Endothelial cell of coronary artery (primary cell): ENCODE results near the gene ZNF777. TPM values are rescaled to one million over a fixed set of nuclear protein-coding genes. Genes with fewer than 3 reads are reported as not detected.

Experiments
- total RNA-seq: library from RNA; depleted of rRNA; stranded (reverse); fragments of >200 nt; gene quantifications from 2 replicates; pipeline ENCODE4 v1.2.3, GENCODE V29; 2014

The ZNF777 gene
- 3.5 and 4.7 TPM in 2 replicates for total RNA-seq

DNA sequence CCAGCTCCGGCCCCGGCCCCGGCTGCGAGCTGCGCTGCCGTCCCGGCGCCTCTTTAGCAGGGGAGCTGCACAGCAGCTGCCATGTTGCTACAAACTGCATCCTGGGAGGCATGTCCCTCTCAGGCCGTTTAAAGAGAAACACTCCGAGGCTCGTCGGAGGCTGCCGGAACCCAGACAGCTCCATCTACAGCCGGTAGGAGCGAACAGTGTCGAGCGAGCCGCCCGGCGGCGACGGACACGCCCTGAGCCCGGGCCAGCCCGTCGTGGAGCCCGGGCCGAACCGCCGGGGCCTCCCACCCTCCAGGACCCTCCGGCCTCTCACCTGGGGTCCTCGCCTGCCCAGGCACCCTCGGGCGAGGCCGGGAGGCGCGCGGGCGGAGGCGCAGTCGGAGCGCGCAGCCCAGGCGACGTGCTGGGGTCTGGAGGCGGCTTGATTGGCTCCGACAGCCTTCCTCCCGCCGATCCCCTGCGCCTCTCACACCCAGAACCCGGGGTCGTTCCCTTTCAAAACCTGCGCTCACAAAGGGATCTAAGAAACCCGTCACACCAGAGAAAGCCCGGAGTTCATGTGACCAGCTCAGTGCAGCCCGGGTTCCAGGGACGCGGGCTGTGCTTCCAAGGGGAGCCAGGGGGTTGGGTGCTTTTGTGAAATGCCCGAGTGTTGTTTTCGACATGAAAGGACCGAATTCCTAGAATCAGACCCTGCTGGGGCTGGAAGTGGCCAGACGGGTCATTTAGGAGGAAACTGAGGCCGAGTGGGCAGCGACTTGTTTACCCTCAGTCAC is at the start of gene ZNF777:
ZNF777 (minus strand) TSS at position 570 of the 785 bp plus-strand sequence. CDS start 5,040 bp downstream, outside the sequence.

DNA sequence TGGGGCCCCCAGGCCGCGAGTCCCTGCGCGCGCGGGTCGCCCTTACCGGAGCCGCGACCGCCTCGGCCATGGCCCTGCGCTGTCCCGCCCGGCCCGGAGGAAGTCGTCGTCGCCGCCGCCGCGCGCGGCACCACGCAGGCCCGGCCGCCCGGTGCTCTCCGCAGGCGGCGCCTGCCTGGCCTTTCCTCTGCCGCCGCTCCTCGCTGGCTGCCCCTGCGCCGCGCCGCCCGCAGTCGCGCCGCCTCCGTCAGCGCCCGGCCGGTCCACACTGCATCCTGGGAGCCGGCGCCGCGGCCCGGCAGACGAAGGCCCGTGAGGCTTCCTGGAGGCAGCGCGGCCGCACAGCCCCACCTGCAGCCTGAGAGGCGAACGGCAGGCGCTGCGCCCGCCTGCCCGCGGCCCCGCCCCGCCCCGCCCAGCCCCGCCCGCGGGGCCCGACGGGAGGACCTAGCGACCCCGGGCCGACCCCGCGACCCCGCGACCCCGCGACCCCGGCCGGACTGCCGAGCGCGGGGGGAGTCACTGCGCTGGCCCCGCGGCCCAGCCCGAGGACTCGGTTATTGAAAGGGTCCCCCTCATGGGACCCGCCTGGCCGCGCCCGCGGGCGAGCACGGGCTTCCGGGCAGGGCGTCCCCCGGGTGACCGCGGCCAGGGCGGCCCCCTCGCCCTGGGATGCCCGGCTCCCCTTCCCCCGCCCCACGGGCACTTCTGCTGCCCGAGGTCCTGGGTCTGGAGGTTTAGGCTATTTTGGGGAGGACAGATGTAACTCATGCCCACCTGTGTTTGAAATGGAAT is 36.8 kb upstream of the ZNF777 start, which contains the start of gene ZNF746:
ZNF746 (minus strand) TSS at position 343 of the 795 bp plus-strand sequence; CDS start at position 70, 273 bp downstream.

Other genes starting within 250 kb of the ZNF777 start
- gene ZNF212, start 221.4 kb downstream of the ZNF777 start, total RNA-seq: 4.3 and 4.7 TPM in 2 replicates
- gene ZNF783, start 198.9 kb downstream of the ZNF777 start, total RNA-seq: 5.0 and 8.7 TPM in 2 replicates
- 14.9 and 15.6 TPM in 2 replicates for gene ZNF746, start 36.7 kb upstream of the ZNF777 start, total RNA-seq